Endothelial cell of umbilical vein (primary cell): ENCODE data around the gene MAPKAP1. TPM values are rescaled to one million over a fixed set of nuclear protein-coding genes. Genes with fewer than 3 reads are reported as not detected.

Experiments
- BruUV-seq: library from RNA; stranded (reverse); fragments of 400-500 nt; replicated peaks from 2 replicates; lab custom pipeline; 2021; lab: Mats Ljungman, UMichigan
- CTCF ChIA-PET: fragments of 300-600, 350-600 bp; sonication (Branson Sonifier 250); formaldehyde crosslinking; loops from one replicate; lab custom pipeline; 2021; ENCODE audit warnings: antibody characterized with exemption, inconsistent platforms; lab: Charles Lee
- POLR2A ChIA-PET: fragments of 300-600, 350-600 bp; sonication (Branson Sonifier 250); formaldehyde crosslinking; loops from one replicate; lab custom pipeline; 2021; ENCODE audit warnings: antibody characterized with exemption, inconsistent platforms; lab: Charles Lee
- DNase-seq: peaks from one replicate; pipeline ENCODE4 v3.0.0-alpha.2; 2011; ENCODE audit warnings: low read depth, low spot score
- FAIRE-seq: peaks from 2 replicates; lab custom pipeline; 2011; peaks lifted over from hg19 to GRCh38; lab: Jason Lieb, UNC
- H2AFZ ChIP-seq: 2 replicates; pipeline ENCODE4 v1.6.0; 2012; ENCODE audit warnings: low read depth, low read length, control low read depth, inconsistent platforms
- H3K27ac ChIP-seq: 2 replicates; pipeline ENCODE4 v1.5.1; 2011; ENCODE audit warnings: low read depth, mild to moderate bottlenecking, control low read depth, low read length, moderate library complexity; ENCODE audit not compliant: insufficient read depth
- H3K27me3 ChIP-seq, 2 experiments: 2 replicates each; pipeline versions ENCODE4 v1.6.0 to v1.6.1; 2011; ENCODE audit warnings: low read length in 2 of 2, mixed read lengths in 1 of 2; ENCODE audit not compliant: control insufficient read depth in 2 of 2, insufficient read depth in 2 of 2
- H3K36me3 ChIP-seq, 2 experiments: 2 replicates in 1 of 2; 3 replicates in 1 of 2; pipeline ENCODE4 v1.5.1; 2011; ENCODE audit warnings: low read length in 2 of 2, mild to moderate bottlenecking in 1 of 2, moderate library complexity in 1 of 2; ENCODE audit not compliant: control insufficient read depth in 2 of 2, insufficient read depth in 2 of 2; ENCODE audit errors: extremely low read depth in 1 of 2
- H3K4me1 ChIP-seq: 3 replicates; pipeline ENCODE4 v1.5.1; 2011; ENCODE audit warnings: mild to moderate bottlenecking, low read length; ENCODE audit not compliant: control insufficient read depth, insufficient read depth; ENCODE audit errors: extremely low read depth
- H3K4me2 ChIP-seq: 2 replicates; pipeline ENCODE4 v1.6.1; 2011; ENCODE audit warnings: low read length, control low read depth, mixed read lengths; ENCODE audit not compliant: insufficient read depth
- H3K4me3 ChIP-seq, 3 experiments: fragments of 200-600 bp in 1 of 3; sonication (generic), shearing (Covaris generic) in 1 of 3; replicated peaks in 1 of 3; 2 replicates each; pipeline ENCODE4 v1.5.1; 2011 to 2016; ENCODE audit warnings: control low read depth in 3 of 3, low read length in 3 of 3, mild to moderate bottlenecking in 2 of 3, inconsistent platforms in 1 of 3, low read depth in 1 of 3, moderate library complexity in 1 of 3; ENCODE audit not compliant: insufficient read depth in 1 of 3
- H3K79me2 ChIP-seq: 2 replicates; pipeline ENCODE4 v1.6.0; 2012; ENCODE audit warnings: low read length, inconsistent platforms; ENCODE audit not compliant: control insufficient read depth, insufficient read depth
- H3K9ac ChIP-seq: replicated peaks from 2 replicates; pipeline ENCODE3; 2011; ENCODE audit warnings: low read length, control low read depth; ENCODE audit not compliant: insufficient read depth; ENCODE audit errors: extremely low read depth
- H3K9me1 ChIP-seq: replicated peaks from 3 replicates; pipeline ENCODE4 v1.6.0; 2011; ENCODE audit warnings: mild to moderate bottlenecking, low read length; ENCODE audit not compliant: control insufficient read depth, insufficient read depth; ENCODE audit errors: extremely low read depth
- H3K9me3 ChIP-seq: replicated peaks from 2 replicates; pipeline ENCODE4 v1.5.1; 2012; ENCODE audit warnings: low read length, inconsistent platforms; ENCODE audit not compliant: control insufficient read depth, insufficient read depth
- H4K20me1 ChIP-seq: replicated peaks from 2 replicates; pipeline ENCODE3; 2011; ENCODE audit warnings: mild to moderate bottlenecking, low read length; ENCODE audit not compliant: control insufficient read depth, insufficient read depth; ENCODE audit errors: extremely low read depth
- FOS ChIP-seq: IDR thresholded peaks from 2 replicates; pipeline ENCODE4 v1.6.1; 2011; ENCODE audit warnings: mild to moderate bottlenecking, low read length, moderate library complexity, borderline replicate concordance; ENCODE audit not compliant: insufficient read depth
- GATA2 ChIP-seq: IDR thresholded peaks from 2 replicates; pipeline ENCODE4 v1.7.0; 2011; ENCODE audit warnings: low read depth, mild to moderate bottlenecking, moderate library complexity, mixed read lengths, low read length; ENCODE audit not compliant: insufficient read length, insufficient read depth
- JUN ChIP-seq: IDR thresholded peaks from 2 replicates; pipeline ENCODE4 v1.6.1; 2011; ENCODE audit warnings: borderline replicate concordance, low read depth; ENCODE audit not compliant: insufficient read length, insufficient read depth
- MYC ChIP-seq: IDR thresholded peaks from one replicate; pipeline ENCODE4 v1.6.1; 2011; ENCODE audit warnings: mild to moderate bottlenecking, low read depth, low read length
- POLR2A ChIP-seq: IDR thresholded peaks from 2 replicates; pipeline ENCODE4 v1.6.1; 2012; ENCODE audit warnings: low read depth, mild to moderate bottlenecking, control low read depth, low read length
- dilution Hi-C: fragments of 300-500 bp; cut with MboI; formaldehyde crosslinking; loops from one replicate; pipeline ENCODE4 v1.15.0; 2019; ENCODE audit warnings: low sequenced_read_pairs; ENCODE audit not compliant: extremely low pct_ligation_motif_present
- intact Hi-C: fragments of 100-400 bp; cut with micrococcal nuclease; formaldehyde crosslinking; loops from one replicate; pipeline ENCODE4 v1.10.0; 2022
- polyA plus RNA-seq, 4 experiments: library from polyadenylated mRNA; depleted of rRNA in 3 of 4; stranded (reverse) in 3 of 4; unstranded in 1 of 4; fragments of >200 nt; gene quantifications; 2 replicates each; pipeline versions ENCODE4 v1.2.1 to v1.2.3, GENCODE V29; 2011 to 2012; ENCODE audit warnings: missing spikeins in 1 of 4
- total RNA-seq: library from RNA; stranded (reverse); gene quantifications from 2 replicates; pipeline ENCODE4 v1.2.3, GENCODE V29; 2021
- TF ChIP-seq, protein P1 (sequence below), 2 donors: IDR thresholded peaks; 1 replicate in 1 of 2; 2 replicates in 1 of 2; pipeline ENCODE4 v1.5.1; 2011; ENCODE audit warnings: low read length in 2 of 2, mild to moderate bottlenecking in 2 of 2, moderate library complexity in 2 of 2, control low read depth in 1 of 2, inconsistent platforms in 1 of 2, low read depth in 1 of 2; ENCODE audit not compliant: insufficient read depth in 1 of 2; ENCODE audit errors: extremely low read depth in 1 of 2

Gene MAPKAP1
- total and polyA plus RNA-seq, 2 donors (not counting 3 experiments of a cell fraction or from before 2014, with no cell fraction given) = 61.9 to 99.1 TPM

DNA sequence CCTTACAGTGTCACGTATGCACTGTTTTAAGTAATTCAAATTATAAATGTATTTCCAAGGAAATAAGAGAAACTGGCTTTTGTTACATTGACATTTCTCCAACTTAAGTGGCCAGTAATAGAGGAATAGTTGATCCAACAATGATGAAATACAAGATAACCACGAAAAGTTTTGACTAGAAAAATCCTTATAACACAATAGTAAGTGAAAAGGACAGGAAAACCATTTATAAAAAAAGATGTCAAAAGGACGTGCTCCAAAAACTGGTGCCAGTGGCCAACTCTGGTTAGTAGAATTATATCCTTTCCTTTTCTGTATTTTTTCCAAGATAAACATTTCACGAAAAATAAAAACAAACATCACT is 234.5 kb downstream of the MAPKAP1 start:
- no TSS peak for BruUV-seq
- no peaks in the 10 kb centered on the region for H3K9me3 ChIP-seq
- POLR2A ChIA-PET = no interaction called here

More for the DNA sequence above, 234.5 kb downstream of the MAPKAP1 start:
- CTCF ChIA-PET = interaction anchor here (0.7 to 1.6 kb wide), 14 partner anchors 10 to 90 kb away, joined by 3 to 9 read pairs (median 5); no protein-coding TSS in a partner anchor
- no peaks in the 10 kb centered on the region for H3K79me2 ChIP-seq
- intact Hi-C loops (loop anchor here (5.0 kb wide), 1 partner anchor 160 kb away; no protein-coding TSS in a partner anchor), dilution Hi-C loops (no loop called here)
- peak overlapping the region; percentile 9 for H3K4me2 ChIP-seq
- H3K4me1 ChIP-seq = peaks cover 24% of the 10 kb centered on the region
- H3K9me1 ChIP-seq = no peaks in the 10 kb centered on the region
- H3K9ac ChIP-seq = no peak overlapping the region
- H4K20me1 ChIP-seq = no peaks in the 10 kb centered on the region
- H2AFZ ChIP-seq = no peak overlapping the region
- TF ChIP-seq POLR2A (no peak), MYC (no peak), JUN (no peak), GATA2 (no peak), FOS (no peak)
- TF ChIP-seq, protein P1, sequence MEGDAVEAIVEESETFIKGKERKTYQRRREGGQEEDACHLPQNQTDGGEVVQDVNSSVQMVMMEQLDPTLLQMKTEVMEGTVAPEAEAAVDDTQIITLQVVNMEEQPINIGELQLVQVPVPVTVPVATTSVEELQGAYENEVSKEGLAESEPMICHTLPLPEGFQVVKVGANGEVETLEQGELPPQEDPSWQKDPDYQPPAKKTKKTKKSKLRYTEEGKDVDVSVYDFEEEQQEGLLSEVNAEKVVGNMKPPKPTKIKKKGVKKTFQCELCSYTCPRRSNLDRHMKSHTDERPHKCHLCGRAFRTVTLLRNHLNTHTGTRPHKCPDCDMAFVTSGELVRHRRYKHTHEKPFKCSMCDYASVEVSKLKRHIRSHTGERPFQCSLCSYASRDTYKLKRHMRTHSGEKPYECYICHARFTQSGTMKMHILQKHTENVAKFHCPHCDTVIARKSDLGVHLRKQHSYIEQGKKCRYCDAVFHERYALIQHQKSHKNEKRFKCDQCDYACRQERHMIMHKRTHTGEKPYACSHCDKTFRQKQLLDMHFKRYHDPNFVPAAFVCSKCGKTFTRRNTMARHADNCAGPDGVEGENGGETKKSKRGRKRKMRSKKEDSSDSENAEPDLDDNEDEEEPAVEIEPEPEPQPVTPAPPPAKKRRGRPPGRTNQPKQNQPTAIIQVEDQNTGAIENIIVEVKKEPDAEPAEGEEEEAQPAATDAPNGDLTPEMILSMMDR (IDR thresholded peaks at IDR 0.05; ENCODE audit: extremely low read depth in 1 of 2, insufficient read depth in 1 of 2, low read depth in 1 of 2, low read length in 2 of 2) = no peak
- no peak overlapping the region for H3K27ac ChIP-seq
- DNase-seq (no peak), FAIRE-seq (peak; percentile 85)
- no peak overlapping the region for H3K4me3 ChIP-seq
- H3K36me3 ChIP-seq = no peaks in the 10 kb centered on the region
- no peaks in the 10 kb centered on the region for H3K27me3 ChIP-seq
